Activated CD8-positive, alpha-beta memory T cell treated with anti-CD3 and anti-CD28 coated beads for 48 hours (primary cell): Measurements from ENCODE around the gene SLC16A5.

Experiments
- DNase-seq, 3 experiments: peaks; one replicate each; pipeline ENCODE4 v3.0.0-alpha.2; 2020; ENCODE audit warnings: low read depth in 2 of 3, low spot score in 2 of 3

The SLC16A5 gene

GRCh38 chr17:75084039-75084660 lies 3.6 kb upstream of the SLC16A5 start:
- no peak for DNase-seq

- DNase-seq = no peak
Measured at GRCh38 chr17:75086496-75087181, 1.1 kb upstream of the SLC16A5 start.

DNA sequence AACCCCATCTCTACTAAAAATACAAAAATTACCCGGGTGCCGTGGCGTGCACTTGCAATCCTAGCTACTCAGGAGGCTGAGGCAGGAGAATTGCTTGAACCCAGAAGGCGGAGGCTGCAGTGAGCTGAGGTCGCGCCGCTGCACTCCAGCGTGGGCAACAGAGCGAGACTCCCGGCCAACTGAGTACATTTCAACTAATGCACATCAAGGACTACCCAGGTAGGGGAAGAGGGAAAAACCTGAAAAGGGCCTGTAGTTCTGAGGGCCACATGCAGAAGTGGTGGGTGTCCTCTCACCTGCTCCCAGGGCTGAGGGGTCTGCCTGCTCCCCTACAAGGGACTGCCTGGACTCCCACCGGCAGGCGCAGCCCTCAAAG lies 584 bp upstream of the SLC16A5 start:
- no peak for DNase-seq

DNA sequence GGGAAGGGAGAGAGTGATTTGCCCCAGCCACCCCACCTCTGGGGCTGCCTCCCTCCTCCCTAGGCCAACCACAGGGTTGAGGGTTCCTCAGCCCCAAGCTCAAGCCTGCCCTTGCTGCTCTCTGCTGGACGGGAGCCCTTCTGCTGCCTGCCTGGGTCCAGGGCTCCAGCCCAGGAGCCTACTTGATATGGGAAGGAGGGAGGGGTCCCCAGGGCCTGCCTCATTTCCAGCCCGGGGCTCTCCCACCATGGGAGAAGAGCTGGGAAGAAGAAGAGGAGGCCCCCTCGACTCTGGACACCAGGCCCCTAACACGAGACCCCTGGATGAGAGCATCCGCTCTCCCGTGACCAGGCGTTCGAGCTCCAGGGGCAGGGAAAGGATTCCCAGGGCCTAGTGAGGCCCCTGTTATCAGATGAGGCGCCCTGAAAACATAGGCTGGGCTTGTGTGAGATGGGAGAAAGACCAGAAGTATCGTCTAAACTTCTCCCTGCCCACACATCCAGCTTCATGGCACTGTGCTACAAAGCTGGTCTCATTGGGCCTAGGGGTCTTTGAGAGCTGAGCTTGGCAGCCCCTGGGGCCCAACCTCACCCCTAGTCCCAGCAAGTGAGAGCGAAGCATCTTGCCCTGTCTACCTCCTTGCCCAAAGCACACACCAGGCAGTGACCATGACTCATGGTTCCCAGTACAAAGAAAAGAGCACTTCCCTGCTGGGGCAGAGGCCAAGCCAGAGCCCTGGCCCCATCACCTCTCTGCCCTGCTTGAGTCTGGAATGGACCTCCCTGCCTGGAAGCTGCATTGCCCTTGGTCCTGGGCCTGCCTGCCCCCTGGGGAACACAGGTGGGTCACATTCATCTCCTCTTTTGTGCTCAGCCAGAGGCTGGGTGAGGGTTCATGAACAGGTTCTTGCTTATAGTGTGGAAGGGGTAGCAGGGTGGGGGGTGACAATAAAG lies 987 bp downstream of the SLC16A5 start:
- DNase-seq = no peak

DNA sequence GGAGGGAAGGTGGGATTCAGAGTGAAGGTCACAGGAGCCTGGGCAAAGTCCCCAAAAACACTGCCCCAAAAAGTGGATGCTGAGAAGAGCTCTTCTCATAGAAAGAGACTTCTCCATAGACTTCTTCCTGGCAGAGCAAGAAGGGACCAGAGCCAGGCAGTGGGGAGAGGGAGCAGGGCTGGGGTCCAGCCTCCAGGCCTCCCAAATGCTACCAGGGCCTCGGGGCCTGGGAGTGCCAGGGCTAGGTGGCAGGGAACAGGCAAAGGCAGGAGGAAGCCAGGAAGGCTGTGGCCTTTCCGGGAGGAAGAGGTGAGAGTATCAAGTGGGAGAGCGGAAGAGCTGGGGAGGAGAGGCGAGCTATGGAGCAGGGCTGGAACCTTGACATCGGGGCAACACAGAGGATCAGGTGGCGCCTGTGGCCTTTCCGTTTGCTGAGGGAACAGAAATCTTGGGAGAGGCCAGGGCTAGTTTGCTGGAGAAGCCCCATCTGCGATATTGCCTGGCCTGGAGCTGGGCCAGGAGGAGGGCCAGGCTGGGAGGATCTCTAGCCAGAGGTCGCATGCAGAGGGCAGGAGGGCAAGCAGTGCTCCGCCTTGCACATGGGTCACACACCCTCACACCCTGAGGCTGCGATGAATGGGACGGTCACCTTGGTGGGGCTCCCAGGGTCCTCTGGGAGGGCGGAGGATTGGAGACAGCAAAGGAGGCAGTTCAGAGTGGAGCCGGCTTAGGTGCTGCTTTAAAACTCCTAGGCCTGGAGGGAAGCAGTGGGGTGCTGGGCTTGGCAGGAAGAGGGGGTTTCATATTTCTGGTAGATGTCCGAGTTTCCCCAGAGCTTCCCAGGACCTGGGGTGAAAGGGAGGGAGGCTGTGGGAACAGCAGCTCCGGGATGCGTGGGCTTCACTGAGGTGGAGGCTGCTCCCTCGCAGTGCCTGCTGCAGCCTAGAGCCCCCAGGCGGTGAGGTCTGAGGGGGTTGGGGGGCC lies 3.4 kb downstream of the SLC16A5 start:
- DNase-seq = no peak

DNA sequence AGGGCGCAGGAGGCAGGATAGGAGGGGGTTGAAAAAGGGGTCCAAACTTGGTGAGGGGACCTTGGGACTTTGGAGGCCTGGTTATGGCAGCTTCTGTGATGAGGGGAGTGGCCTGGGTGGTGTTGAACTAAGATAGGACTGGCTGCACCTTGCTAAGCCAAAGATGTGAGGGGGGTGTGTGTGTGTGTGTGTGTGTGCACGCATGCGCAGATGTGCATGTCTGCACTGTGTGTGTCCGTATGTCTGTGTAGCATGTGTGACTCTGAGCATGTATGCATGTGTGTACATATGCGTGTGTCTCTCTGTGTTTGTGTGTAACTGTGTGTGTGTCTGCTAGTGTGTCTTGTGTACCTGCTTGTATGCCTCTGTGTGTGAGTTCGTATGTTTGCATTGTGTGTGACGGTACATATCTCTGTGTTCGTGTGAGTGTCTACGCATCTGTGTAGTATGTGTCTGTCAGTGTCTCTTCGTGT lies 4.1 kb downstream of the SLC16A5 start:
- no peak for DNase-seq

- DNase-seq = no peak
Measured at GRCh38 chr17:75093548-75094158, 5.9 kb downstream of the SLC16A5 start.

DNA sequence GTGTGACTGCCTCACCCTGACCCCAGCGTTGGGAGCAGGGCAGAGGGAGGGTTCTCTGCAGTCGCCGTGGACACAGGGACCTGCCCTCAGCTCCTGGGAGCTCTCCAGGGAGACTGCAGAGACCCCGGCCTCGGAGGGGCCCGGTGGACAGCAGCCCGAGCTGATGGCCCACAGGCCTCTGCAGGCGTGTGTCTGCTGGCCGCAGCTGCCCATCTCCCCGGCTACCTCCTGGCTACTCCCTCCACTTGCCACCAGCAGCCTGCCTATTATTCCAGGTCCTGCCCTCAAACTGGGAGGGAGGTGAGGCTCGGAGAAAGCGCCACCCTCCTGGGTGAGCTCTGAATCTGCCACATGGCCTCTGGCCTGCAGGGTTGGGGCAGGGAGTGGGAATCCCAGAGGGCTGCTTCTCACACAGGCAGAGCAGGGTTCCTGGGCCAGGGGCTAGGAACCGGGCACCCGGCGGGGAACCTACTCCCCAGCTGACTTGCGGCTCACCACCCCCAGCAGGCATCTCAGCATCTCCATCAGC lies 7.2 kb downstream of the SLC16A5 start:
- DNase-seq = no peak

- no peak for DNase-seq
Measured at GRCh38 chr17:75096082-75096625, 8.4 kb downstream of the SLC16A5 start.

- DNase-seq = no peak
Measured at GRCh38 chr17:75097865-75098264, 10.1 kb downstream of the SLC16A5 start.

DNA sequence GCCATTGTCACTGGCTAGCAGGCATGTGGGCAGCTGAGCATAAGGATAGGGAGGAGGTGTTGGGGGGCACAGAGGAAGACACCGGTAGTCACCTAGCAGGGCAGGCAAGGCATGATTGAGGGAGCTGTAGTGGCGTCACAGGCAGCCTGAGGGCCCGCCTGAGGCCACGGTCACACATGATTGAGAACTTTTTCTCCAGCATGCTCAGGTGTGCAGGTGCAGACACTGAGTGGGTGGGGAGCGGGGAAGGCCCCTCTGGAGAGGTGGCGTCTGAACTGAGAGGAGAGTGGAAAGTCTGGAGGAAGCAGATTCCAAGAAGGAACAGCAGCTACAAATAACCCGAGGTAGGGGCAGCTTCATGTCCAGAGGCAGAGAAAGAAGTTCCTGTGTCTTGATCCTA lies 11.1 kb downstream of the SLC16A5 start:
- DNase-seq = no peak

DNA sequence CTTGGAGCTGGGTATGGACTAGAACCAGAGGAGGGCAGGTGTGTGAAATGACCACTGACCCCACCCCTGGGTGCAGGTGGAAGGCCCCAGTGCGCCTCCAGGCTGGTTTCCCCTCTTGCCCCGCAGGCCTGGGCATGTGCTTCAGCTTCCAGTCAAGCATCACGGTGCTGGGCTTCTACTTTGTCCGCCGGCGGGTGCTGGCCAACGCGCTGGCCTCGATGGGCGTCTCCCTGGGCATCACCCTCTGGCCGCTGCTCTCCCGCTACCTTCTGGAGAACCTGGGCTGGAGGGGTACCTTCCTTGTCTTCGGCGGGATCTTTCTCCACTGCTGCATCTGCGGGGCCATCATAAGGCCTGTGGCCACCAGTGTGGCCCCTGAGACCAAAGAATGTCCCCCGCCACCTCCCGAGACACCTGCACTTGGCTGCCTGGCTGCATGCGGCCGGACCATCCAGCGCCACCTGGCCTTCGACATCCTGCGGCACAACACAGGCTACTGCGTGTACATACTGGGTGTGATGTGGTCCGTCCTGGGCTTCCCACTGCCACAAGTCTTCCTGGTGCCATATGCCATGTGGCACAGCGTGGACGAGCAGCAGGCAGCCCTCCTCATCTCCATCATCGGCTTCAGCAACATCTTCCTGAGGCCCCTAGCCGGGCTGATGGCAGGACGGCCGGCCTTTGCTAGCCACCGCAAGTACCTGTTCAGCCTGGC lies 12.3 kb downstream of the SLC16A5 start:
- DNase-seq = no peak

GRCh38 chr17:75102385-75102821 lies 14.6 kb downstream of the SLC16A5 start:
- no peak for DNase-seq

DNA sequence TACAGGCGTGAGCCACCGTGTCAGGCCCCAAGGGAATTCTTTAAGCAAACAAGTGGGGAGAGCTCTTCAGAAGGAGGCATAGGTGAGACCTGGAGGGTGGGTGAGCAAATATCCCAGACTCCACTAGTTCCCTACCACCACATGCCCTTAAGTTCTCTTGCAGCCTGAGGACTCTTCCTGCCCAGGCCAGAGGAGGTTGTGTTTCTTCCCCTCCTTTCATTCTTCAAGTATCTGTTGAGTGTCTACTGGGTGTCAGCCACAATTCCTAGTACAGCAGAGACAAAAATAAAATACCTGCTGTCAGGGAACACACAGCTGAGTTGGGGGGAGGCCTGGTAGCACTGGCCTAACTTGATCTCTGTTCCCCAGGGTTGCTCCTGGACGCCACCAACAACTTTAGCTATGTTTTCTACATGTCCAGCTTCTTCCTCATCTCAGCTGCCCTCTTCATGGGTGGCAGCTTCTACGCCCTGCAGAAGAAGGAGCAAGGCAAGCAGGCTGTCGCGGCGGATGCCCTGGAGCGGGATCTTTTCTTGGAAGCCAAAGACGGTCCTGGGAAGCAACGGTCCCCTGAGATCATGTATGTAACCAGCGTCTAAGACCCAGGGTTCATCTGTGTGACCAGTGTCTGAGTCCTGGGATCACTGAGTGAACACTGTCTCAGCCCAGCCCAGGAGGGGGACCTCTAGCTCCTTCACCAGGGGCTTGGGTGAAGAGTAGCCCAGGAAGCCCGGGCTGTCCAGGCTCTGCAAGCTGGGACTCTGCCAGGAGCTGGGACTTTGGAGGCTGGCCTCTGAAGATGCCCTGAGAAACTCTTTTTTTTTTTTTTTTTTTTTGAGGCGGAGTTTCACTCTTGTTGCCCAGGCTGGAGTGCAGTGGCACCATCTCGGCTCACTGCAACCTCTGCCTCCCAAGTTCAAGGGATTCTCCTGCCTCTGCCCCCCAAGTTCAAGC lies 16.1 kb downstream of the SLC16A5 start:
- DNase-seq = no peak

GRCh38 chr17:75105126-75106080 lies 17.6 kb downstream of the SLC16A5 start:
- DNase-seq = no peak

DNA sequence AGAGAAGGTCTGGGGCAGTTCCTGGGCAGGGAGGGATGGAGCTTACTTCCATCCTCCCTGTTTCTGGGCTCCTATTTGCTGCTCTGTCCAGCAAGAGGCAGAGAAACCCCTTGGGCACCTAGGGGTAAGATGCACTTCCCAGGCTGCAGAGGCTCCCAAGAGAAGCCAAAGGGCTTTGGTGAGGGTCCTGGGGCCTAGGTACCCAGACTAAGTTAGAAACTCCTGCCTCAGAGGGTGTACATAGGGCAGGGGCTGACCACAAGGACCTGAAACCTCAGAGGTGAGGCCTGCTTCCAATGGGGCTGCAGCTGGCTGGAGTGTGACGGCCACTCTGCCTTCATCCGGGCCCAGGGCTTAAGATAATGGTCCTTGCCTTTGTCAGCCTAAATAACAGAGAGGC lies 20.4 kb downstream of the SLC16A5 start:
- no peak for DNase-seq

DNA sequence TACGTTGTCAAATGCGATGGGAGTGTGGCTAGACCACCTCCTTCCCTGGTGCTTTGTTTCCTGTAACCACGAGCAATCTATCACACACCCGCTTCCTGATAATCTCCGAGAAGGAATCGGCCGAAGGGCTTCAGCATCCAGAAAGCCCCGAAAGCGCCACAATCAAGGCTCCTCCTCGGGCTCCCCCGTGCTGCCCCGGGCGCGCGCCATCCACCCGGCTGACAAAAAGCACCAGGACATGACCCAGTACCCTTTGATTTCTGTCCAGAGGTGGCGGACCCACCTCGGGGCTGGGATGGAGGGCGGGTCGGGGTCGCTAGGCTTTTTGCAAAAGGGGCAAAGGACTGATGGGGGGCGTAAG lies 21.3 kb downstream of the SLC16A5 start:
- DNase-seq = no peak
